Measurements from ENCODE around the gene APH1A.

GRCh38 chr1:150224983-150225382 is 43.8 kb downstream of the APH1A start:
- TF ChIP-seq CTCF (IDR thresholded peaks at IDR 0.05) (no peak), POLR2A (IDR thresholded peaks at IDR 0.05) (no peak)
